Upper lobe of right lung (tissue), 1 donor: Measurements from ENCODE around the gene TMED4. TPM values are rescaled to one million over a fixed set of nuclear protein-coding genes. Genes with fewer than 3 reads are reported as not detected.
A peak's percentile ranks its signal among the peaks of the same experiment; 100 is the strongest.

Experiments
- ATAC-seq: fragments of 200-7000 bp; cut with Tn5 transposase; one replicate; pipeline ENCODE4 v1.9.1; 2020; ENCODE audit warnings: mild to moderate bottlenecking, moderate library complexity
- DNase-seq: peaks from one replicate; pipeline ENCODE4 v3.0.0-alpha.2; 2020
- H3K27ac ChIP-seq: fragments of 200-600 bp; one replicate; pipeline ENCODE4 v1.8.0; 2022
- H3K27me3 ChIP-seq: fragments of 200-600 bp; one replicate; pipeline ENCODE4 v1.8.0; 2022; ENCODE audit warnings: mild to moderate bottlenecking
- H3K36me3 ChIP-seq: fragments of 200-600 bp; one replicate; pipeline ENCODE4 v1.8.0; 2022
- H3K4me1 ChIP-seq: fragments of 200-600 bp; one replicate; pipeline ENCODE4 v1.8.0; 2022
- H3K4me3 ChIP-seq: fragments of 200-600 bp; one replicate; pipeline ENCODE4 v1.8.0; 2022; ENCODE audit warnings: mild to moderate bottlenecking
- H3K9me3 ChIP-seq: fragments of 200-600 bp; one replicate; pipeline ENCODE4 v1.8.0; 2022
- CTCF ChIP-seq: fragments of 200-600 bp; IDR thresholded peaks from one replicate; pipeline ENCODE4 v1.8.0; 2022; ENCODE audit warnings: antibody characterized with exemption
- intact Hi-C: fragments of 100-400 bp; cut with DNase I; formaldehyde crosslinking; loops from one replicate; pipeline ENCODE4 v1.11.0; 2022
- total RNA-seq: library from RNA; stranded (reverse); fragmentation: NEBNext Ultra II Directional; extraction: Animal tissue kit (Norgen Biotek cat#: 25700); gene quantifications from one replicate; pipeline ENCODE4 v1.2.1, GENCODE V29; 2021
- donor health status: DM: no; HTN: yes; CAD: no; lungs with severe emphysema.

The TMED4 gene
- total RNA-seq, 1 donor from 2014 or later, result 78.3 TPM

GRCh38 chr7:44567884-44568283 lies 14.1 kb downstream of the TMED4 start:
- no peaks in the 10 kb centered on the region for H3K9me3 ChIP-seq
- TF ChIP-seq CTCF, result no peak
- H3K4me3 ChIP-seq, result no peak overlapping the region
- H3K36me3 ChIP-seq, result peaks cover 87% of the 10 kb centered on the region
- no peak overlapping the region for H3K27ac ChIP-seq
- H3K4me1 ChIP-seq, result peaks cover 10% of the 10 kb centered on the region
- H3K27me3 ChIP-seq, result no peaks in the 10 kb centered on the region
- no peak for DNase-seq
- intact Hi-C loops, result no loop called here
- no peak for ATAC-seq

GRCh38 chr7:44566680-44567079 lies 15.4 kb downstream of the TMED4 start:
- intact Hi-C loops, result no loop called here

GRCh38 chr7:44565795-44566559 lies 16.1 kb downstream of the TMED4 start:
- H3K4me3 ChIP-seq, result no peak overlapping the region
- no peak overlapping the region for H3K27ac ChIP-seq
- ATAC-seq (peak; percentile 5), DNase-seq (no peak)
- H3K9me3 ChIP-seq, result no peaks in the 10 kb centered on the region
- no peaks in the 10 kb centered on the region for H3K4me1 ChIP-seq
- peaks cover 69% of the 10 kb centered on the region for H3K36me3 ChIP-seq
- H3K27me3 ChIP-seq, result no peaks in the 10 kb centered on the region
- TF ChIP-seq CTCF, result no peak
- intact Hi-C loops, result no loop called here

More at GRCh38 chr7:44566680-44567079, 15.4 kb downstream of the TMED4 start:
- ATAC-seq, result no peak
- no peaks in the 10 kb centered on the region for H3K27me3 ChIP-seq
- no peaks in the 10 kb centered on the region for H3K9me3 ChIP-seq
- no peak for DNase-seq
- H3K4me1 ChIP-seq, result no peaks in the 10 kb centered on the region
- no peak for TF ChIP-seq CTCF
- peaks cover 77% of the 10 kb centered on the region for H3K36me3 ChIP-seq
- H3K27ac ChIP-seq, result no peak overlapping the region
- H3K4me3 ChIP-seq, result no peak overlapping the region

GRCh38 chr7:44565097-44565794 lies 16.8 kb downstream of the TMED4 start:
- Histone ChIP-seq H3K4me3 (no peak overlapping the region), H3K36me3 (peaks cover 62% of the 10 kb centered on the region), H3K27me3 (no peaks in the 10 kb centered on the region), H3K9me3 (no peaks in the 10 kb centered on the region), H3K27ac (no peak overlapping the region), H3K4me1 (no peaks in the 10 kb centered on the region)
- ATAC-seq (peak; percentile 92), DNase-seq (peak; percentile 83)
- intact Hi-C loops, result no loop called here
- TF ChIP-seq CTCF, result peak; percentile 98

GRCh38 chr7:44564606-44565005 lies 17.4 kb downstream of the TMED4 start:
- Histone ChIP-seq H3K4me3 (no peak overlapping the region), H3K27ac (no peak overlapping the region), H3K36me3 (peaks cover 56% of the 10 kb centered on the region), H3K4me1 (no peaks in the 10 kb centered on the region), H3K9me3 (no peaks in the 10 kb centered on the region), H3K27me3 (no peaks in the 10 kb centered on the region)
- no peak for DNase-seq
- TF ChIP-seq CTCF, result no peak
- intact Hi-C loops, result no loop called here
- ATAC-seq, result no peak
